Keratinocyte (primary cell): ENCODE data around the gene RGPD5.
"Not testable (repeated sequence)": the region's sequence is repeated elsewhere in the genome, so short reads cannot be mapped to it uniquely, and the experiment has no call there.

Source experiments
- CTCF ChIP-seq, 3 experiments: IDR thresholded peaks in 1 of 3; conservative IDR thresholded peaks in 1 of 3; optimal IDR thresholded peaks in 1 of 3; 2 replicates in 2 of 3; 3 replicates in 1 of 3; pipeline versions ENCODE3 to v1.5.1; 2011; ENCODE audit warnings: low read length in 3 of 3, mild to moderate bottlenecking in 3 of 3, moderate library complexity in 2 of 3, control low read depth in 1 of 3, inconsistent platforms in 1 of 3; ENCODE audit not compliant: insufficient read depth in 2 of 3; ENCODE audit errors: extremely low read depth in 1 of 3
- EZH2 ChIP-seq: IDR thresholded peaks from one replicate; pipeline ENCODE4 v1.6.1; 2012; ENCODE audit warnings: inconsistent platforms, mild to moderate bottlenecking, low read length, moderate library complexity

DNA sequence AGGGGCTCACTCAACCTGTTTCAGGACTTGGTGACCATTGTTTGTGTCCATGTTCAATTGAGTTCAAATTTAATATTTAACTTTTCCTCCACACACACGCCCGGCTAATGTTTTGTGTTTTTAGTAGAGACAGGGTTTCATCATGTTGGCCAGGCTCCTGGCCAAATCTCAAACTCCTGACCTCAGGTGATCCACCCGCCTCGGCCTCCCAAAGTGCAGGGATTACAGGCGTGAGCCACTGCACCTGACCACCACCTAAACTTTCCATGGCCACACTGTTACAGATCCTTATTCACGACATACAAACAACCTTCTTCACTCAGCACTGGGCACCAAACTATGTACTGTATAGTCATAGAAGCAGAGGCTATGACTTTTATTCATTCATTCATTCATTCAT lies 100.0 kb downstream of the RGPD5 start:
- not testable (repeated sequence) for TF ChIP-seq EZH2; CTCF (optimal IDR thresholded peaks at IDR 0.05 in 1 of 3, IDR thresholded peaks at IDR 0.05 in 1 of 3, conservative IDR thresholded peaks at IDR 0.05 in 1 of 3; ENCODE audit: extremely low read depth in 1 of 3, insufficient read depth in 2 of 3, low read length in 3 of 3)
